ENCODE measurements around the gene GRB10.
"Not testable (repeated sequence)": the region's sequence is repeated elsewhere in the genome, so short reads cannot be mapped to it uniquely, and the experiment has no call there.

DNA sequence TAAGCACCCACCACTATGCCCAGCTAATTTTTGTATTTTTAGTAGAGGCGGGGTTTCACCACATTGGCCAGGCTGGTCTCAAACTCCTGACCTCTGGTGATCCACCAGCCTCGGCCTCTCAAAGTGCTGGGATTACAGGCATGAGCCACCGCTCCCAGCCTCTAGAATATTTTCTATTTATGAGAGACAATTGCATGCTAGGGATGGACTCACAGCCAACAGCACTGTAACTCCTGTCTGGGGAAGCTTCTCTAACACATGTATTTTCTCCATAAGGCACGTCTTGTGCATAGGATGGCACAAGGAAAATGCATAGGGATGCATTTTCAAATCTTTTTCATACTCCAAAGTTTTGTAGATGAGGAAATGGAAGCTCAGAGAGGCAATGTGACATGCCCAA lies 237.1 kb downstream of the GRB10 start:
- TF ChIP-seq, protein P1, sequence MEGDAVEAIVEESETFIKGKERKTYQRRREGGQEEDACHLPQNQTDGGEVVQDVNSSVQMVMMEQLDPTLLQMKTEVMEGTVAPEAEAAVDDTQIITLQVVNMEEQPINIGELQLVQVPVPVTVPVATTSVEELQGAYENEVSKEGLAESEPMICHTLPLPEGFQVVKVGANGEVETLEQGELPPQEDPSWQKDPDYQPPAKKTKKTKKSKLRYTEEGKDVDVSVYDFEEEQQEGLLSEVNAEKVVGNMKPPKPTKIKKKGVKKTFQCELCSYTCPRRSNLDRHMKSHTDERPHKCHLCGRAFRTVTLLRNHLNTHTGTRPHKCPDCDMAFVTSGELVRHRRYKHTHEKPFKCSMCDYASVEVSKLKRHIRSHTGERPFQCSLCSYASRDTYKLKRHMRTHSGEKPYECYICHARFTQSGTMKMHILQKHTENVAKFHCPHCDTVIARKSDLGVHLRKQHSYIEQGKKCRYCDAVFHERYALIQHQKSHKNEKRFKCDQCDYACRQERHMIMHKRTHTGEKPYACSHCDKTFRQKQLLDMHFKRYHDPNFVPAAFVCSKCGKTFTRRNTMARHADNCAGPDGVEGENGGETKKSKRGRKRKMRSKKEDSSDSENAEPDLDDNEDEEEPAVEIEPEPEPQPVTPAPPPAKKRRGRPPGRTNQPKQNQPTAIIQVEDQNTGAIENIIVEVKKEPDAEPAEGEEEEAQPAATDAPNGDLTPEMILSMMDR (IDR thresholded peaks at IDR 0.05 in 4 of 5, conservative IDR thresholded peaks at IDR 0.05 in 1 of 5): not testable (repeated sequence)
- TF ChIP-seq POLR2A (IDR thresholded peaks at IDR 0.05): not testable (repeated sequence)
